Right renal pelvis (tissue), 4 donors: ENCODE results near the gene PDGFB. TPM values are rescaled to one million over a fixed set of nuclear protein-coding genes. Genes with fewer than 3 reads are reported as not detected.
"Not testable (repeated sequence)": the region's sequence is repeated elsewhere in the genome, so short reads cannot be mapped to it uniquely, and the experiment has no call there.

Source experiments
- DNase-seq, 4 donors: peaks; one replicate each; pipeline ENCODE4 v3.0.0-alpha.2; 2013; ENCODE audit warnings: low read depth in 4 of 4, low spot score in 3 of 4, missing footprints in 1 of 4
- polyA plus RNA-seq, 4 donors: library from polyadenylated mRNA; unstranded; fragments of 120-200 nt; gene quantifications; one replicate each; pipeline ENCODE4 v1.2.1, GENCODE V29; 2013; ENCODE audit not compliant: insufficient read length in 4 of 4

PDGFB gene
- polyA plus RNA-seq, 4 donors = 14.8 to 18.7 (median 16.5) TPM

DNA sequence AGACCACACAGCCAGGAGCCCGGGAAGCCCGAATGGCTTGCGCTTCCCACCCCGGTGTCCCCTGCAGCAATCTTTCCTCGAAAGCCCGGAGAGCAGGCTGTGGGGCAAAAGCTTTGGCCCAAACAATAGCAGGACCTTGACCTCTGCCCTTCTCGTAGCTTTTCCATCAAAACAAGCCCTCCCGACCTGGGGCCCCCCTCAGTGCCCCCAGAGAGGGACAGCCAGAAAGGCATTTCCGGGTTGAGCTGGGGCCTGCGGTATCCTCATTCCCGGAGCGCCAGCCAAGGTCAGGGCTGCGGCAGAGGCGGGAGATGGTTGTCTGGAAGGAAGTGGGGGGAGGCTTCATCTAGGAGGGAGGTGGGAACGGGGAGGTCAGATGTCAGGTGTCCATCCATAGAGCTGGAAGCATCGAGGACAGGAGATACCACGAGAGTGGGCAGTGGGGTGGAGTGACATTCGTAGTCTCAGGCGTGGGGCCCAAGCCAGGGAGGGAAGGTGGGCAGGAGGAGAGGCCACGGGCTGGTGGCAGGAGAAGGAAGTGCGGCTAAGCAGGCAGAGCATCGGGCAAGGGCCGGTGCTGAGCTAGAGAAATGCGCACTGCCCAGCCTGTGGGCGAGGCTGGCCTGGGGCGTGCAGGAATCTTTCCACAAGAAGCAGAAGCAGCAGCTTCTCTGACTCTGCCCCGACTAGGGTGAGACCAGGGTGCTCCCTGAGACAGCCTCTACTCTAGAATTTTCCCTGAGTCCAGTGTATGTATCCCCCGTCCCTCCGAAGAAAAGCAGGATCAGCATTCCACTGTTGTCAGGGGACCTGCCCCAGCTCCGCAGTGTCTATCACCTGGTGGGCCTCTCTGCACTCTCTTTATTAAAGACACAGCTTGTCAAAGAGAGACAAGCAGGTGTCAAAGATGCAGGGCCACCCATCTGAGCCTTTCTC is 14.3 kb downstream of the PDGFB start:
- DNase-seq = no peak

GRCh38 chr22:39229688-39230260 is 15.0 kb downstream of the PDGFB start:
- no peak for DNase-seq

- DNase-seq = no peak
Measured at GRCh38 chr22:39229075-39229474, 15.7 kb downstream of the PDGFB start.

GRCh38 chr22:39227542-39228272 is 17.1 kb downstream of the PDGFB start:
- no peak for DNase-seq

GRCh38 chr22:39226353-39226752 is 18.4 kb downstream of the PDGFB start:
- no peak for DNase-seq

GRCh38 chr22:39225591-39225990 is 19.2 kb downstream of the PDGFB start:
- no peak for DNase-seq

DNA sequence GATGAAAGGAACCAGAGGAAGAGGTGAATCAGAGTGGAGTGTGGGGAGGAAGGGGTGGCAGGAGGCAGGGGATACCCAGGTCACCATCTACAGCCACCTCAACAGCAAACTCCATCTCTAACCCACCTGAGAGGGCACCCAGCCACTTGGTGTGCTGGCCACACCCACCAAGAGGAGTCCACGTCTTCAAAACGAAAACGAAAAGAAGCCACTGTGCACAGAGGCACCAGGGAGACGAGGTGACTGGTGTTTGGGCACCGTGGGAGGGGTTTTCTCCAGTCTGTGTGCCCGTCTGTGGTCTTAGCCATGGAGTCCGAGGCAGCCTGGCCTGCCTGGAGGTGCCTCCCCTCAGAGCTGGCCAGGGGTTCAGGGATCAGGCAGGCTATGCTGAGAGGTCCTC is 20.2 kb downstream of the PDGFB start:
- no peak for DNase-seq

DNA sequence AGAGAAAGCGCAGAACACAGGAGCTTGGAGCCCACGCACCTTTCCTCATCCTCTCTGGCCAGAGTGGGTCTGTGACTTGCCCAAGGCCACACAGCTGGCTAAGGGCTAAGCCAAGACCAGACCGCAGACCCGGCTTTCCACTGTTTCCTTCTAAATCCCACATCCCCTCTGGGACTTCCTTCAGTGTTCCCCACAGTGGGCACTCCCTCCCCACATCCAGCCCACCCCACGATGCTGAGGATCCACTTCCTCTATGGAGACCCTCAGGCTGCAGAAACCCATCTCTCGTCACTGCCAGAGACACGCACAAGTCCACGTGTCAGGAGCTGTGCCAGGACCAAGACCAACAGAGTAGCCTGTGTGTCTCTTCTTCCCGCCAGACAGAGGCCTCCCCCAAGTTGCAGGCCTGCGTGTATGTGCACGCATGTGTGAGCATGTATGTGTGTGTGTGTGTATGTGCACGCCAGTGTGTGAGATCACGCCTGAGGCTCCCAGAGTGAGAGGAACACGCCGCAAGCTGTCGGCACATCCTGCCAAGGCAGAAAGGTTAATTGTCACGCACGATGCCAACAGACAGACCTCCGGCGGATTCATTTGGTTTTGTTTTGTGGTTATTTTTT is 21.6 kb downstream of the PDGFB start:
- DNase-seq = no peak

DNA sequence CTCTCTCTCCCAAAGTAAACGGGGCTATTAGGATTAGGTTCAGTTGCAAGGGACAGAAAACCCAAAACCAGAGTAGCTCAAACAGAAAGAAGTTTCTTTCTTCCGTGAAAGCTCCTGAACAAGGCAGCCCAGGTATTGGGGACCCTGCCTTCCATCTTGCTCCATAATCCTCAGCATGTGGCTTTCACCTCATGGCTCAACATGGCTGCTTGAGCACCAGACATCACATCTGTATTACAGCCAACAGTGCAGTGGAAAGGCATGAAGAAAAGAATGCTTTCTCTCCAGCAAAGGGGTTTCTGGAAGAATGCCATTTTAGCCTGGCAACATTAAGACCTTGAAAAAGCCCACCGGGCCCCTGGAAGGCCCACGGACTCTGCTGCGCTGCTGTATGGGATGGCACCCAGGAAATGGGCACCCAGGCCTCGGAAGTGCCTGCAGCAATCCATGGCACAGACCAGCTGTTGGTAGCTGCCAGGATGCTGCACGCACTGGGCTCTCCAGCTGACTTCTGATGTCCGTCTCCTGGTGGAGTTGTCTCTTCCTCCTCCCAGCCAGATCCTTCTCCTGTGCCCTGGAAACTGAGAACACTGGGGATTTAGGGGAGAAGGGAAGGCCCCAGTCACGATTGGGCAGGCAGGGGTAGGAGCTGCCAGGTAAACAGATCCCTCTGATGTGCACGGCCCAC is 22.6 kb downstream of the PDGFB start:
- DNase-seq = no peak

DNA sequence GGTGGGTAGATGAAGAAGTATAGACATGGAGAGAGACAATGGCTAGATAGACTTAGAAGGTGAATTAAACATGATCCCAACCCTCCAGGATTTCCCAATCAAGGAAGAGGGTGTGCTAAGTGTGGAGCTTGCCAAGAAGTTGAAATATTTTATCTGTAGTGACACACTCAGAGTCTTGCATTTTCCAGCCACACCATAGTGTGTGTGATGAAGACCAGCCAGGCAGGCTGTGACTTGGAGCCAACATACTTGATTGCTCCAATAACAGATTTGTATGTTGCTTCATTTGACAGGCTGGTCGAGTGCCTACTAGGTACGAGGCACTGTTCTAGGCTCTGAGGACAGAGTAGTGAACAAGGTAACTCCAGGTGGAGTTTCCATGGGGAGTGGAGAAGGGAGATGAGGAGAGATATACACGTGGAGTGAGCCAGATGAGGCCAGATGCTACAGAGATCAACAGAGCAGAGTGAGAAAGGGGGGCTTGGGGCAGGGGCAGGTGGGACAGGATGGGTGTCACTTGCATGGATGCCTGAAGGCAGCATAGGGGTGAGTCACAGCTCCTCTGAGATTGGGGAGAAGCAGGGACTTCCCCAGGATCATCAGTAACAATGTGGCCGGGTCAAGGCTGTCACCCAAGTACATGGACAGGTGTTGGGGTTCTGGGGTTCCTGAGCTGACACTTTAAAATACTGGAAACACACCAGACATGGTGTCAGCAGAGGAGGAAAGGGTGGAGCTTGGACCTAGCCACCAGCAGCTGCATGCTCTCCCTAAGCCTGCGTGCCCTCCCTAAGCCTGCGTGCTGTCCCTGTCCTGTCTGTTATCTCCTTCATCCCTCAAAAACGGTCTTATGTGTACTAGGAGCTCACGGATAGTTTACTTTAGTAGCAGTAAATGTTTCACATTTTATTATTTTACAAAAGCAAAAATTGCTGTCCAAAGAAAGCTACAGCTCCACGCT is 23.6 kb downstream of the PDGFB start:
- no peak for DNase-seq

DNA sequence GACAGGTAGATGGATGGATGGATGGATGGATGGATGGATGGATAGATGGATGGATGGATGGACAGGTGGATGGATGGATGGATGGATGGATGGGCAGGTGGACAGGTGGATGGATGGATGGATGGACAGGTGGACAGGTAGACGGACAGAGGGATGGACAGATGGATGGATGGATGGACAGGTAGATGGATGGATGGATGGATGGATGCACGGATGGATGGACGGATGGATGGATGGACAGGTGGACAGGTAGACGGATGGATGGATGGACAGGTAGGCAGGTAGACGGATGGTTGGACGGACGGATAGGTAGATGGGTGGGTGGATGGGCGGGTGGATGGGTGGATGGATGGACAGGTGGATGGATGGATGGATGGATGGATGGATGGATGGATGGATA is 24.3 kb downstream of the PDGFB start:
- no peak for DNase-seq

DNA sequence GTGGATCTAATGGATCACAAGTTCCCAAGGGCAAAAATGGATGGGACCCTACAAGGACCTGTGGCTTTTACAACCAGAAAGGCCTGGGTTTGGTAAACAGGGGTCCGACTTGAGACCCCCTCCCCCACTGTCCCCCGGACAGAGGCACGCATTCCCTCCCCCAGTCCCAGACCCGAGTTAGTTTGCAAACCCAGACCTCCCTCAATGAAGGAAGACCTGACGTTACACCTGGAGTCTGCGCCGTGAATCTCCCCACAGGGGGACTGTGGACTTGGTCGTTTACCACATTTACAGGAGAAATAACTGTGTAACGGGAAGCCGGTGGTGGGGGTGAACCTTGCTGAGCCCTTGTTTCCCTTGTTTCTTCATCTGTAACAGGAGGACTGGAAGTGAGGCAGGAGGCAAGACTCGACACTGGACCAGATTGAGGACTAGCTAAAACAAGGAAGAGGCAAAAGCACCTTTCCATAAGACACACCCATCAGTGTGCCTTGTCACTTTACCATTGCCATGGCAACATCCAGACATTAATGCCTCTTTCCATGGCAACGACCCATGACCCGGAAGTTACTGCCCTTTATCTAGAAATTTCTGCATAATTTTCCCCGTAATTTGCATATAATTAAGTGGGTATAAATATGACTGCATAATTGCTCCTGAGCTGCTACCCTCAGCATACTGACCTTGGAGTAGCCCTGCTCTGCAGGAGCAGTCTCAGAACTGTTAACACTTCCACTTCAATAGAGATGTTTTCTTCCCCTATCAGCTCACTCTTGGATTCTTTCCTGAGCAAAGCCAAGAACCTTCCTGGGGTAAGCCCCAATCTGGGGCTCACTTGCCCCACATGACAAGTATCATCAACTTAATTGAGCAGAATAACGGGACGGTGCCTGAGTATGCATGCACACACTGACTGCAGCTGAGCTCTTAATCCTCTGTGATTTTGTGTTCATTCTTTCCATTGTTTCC is 25.4 kb downstream of the PDGFB start:
- no peak for DNase-seq

GRCh38 chr22:39218432-39218831 is 26.4 kb downstream of the PDGFB start:
- DNase-seq = not testable (repeated sequence)

DNA sequence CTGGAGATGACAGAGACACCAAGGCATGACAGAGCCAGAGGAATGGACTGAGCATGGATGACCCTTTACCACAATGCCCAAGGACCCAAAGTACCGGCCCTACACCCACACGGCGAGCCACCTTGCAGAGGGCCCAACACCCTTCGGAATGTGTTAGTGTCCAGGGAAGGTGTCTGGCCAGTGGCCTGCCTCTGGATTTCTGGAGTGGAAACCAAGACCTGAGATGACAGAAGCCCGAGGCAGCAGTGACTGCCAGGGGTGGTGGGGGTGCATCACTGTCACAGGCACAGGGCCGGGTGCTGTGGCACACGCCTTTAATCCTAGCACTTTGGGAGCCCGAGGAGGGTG is 28.7 kb downstream of the PDGFB start:
- DNase-seq = no peak

DNA sequence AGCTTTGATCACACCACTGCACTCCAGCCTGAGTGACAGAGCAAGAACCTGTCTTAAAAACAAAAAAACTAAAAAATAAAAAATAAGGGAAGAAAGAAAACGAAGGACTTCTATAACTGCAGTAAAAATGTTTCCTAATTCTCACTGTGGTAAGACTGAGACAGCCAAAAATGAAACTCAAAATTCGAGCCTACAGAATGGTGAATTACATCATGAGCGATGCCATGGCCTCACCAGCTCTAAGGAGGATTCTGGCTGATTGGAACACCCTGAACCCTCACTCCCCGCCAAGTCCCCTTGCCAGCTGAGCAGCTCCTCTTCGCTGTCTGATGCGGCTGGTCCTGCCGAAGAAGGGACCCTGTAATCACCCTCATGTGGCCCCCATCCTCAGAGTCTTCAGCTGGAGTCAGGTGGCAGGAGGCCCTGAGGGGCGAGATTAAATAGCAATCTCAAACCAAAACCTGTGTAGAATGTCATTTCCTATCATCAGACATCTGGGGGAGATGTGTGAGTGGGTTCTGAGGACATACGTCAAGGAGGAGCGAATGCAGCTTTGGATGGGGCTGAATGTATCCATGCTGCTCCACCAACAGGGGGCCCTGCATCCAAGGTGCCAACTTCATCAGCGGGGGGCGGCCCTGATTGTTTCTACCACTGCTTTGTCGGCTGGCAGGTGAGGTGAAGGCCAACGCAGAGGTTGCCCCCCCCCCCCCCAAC is 29.2 kb downstream of the PDGFB start:
- DNase-seq = no peak

- DNase-seq = no peak
Measured at GRCh38 chr22:39215070-39215396, 29.7 kb downstream of the PDGFB start.

GRCh38 chr22:39214383-39215069 is 30.3 kb downstream of the PDGFB start:
- DNase-seq = no peak
